Muscle of leg (tissue), 11 donors: ENCODE data around the gene TUBG2. TPM values are rescaled to one million over a fixed set of nuclear protein-coding genes. Genes with fewer than 3 reads are reported as not detected.
"Not testable (repeated sequence)": the region's sequence is repeated elsewhere in the genome, so short reads cannot be mapped to it uniquely, and the experiment has no call there.

Experiments
- DNase-seq: peaks from one replicate; pipeline ENCODE4 v3.0.0; 2013
- H3K27ac ChIP-seq: one replicate; pipeline ENCODE4 v1.5.1; 2013; ENCODE audit warnings: mild to moderate bottlenecking, low read length, control low read depth
- H3K27me3 ChIP-seq: one replicate; pipeline ENCODE4 v1.6.1; 2013; ENCODE audit warnings: low read length; ENCODE audit not compliant: control insufficient read depth, insufficient read depth
- H3K36me3 ChIP-seq: one replicate; pipeline ENCODE4 v1.6.1; 2013; ENCODE audit warnings: low read length; ENCODE audit not compliant: control insufficient read depth, insufficient read depth
- H3K4me1 ChIP-seq: one replicate; pipeline ENCODE4 v1.6.1; 2013; ENCODE audit warnings: low read length; ENCODE audit not compliant: control insufficient read depth, insufficient read depth
- H3K4me3 ChIP-seq: one replicate; pipeline ENCODE4 v1.5.1; 2013; ENCODE audit warnings: low read length, control low read depth
- H3K9me3 ChIP-seq: replicated peaks from 2 replicates; pipeline ENCODE4 v1.6.1; 2013; ENCODE audit warnings: low read depth, low read length; ENCODE audit not compliant: control insufficient read depth
- WGBS: methylation state at CpG from one replicate; pipeline ENCODE4 v1.1.5; 2013; ENCODE audit warnings: missing lambda C conversion rate; ENCODE audit not compliant: insufficient coverage; 5-methylcytosine and 5-hydroxymethylcytosine counted together
- polyA plus RNA-seq, 8 donors: library from polyadenylated mRNA; unstranded; fragments of 120-200 nt; gene quantifications; one replicate each; pipeline versions ENCODE4 v1.2.1 to v1.2.3, GENCODE V29; 2013; ENCODE audit warnings: inconsistent platforms in 1 of 8, low replicate concordance in 1 of 8; ENCODE audit not compliant: insufficient read length in 8 of 8, insufficient read depth in 1 of 8
- total RNA-seq: library from RNA; stranded (reverse); fragments of 120-200 nt; gene quantifications from one replicate; pipeline ENCODE4 v1.2.4, GENCODE V29; 2013

TUBG2 gene
- total and polyA plus RNA-seq, 9 donors, result 8.7 to 19.2 (median 14.1) TPM

DNA sequence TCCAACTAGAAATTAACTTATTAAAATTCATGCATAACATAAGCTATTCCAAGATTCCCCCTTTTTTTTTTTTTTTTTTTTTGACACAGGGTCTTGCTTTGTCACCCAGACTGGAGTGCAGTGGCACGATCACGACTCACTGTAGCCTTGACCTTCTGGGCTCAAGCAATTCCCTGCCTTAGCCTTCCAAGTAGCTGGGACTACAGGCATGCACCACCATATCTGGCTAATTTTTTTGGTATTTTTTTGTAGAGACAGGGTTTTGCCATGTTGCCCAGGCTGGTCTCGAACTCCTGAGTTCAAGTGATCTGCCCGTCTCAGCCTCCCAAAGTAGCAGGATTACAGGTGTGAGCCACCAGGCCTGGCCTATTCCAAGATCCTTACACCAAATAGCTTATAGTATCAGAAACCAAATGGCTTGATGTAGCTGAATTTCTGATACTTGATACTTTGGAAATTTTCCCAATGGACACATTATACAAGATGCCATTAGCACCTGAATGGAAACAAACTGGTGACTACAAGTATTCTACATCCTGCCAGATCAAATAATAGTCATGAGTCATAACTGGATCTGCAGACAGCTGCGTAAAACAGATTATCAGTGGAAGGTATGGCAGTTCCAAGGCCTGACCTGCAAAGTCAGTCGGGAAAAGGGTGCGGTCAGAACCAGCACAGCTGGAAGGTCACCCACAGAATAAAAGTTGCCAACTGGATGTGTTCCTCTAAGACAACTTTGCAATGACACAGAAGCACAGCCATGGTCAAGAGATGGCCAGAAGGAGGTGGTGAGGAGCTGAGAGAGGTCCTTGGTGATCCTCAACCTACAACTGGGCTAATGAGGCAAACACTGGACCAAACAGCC, 35.1 kb upstream of the TUBG2 start:
- DNase-seq, result no peak
- WGBS, result 77% methylated on average over 7 of the region's 7 CpGs
- Histone ChIP-seq H3K4me3 (no peak overlapping the region), H3K27me3 (no peaks in the 10 kb centered on the region), H3K9me3 (no peaks in the 10 kb centered on the region), H3K27ac (no peak overlapping the region), H3K4me1 (peaks cover 2% of the 10 kb centered on the region), H3K36me3 (no peaks in the 10 kb centered on the region)

DNA sequence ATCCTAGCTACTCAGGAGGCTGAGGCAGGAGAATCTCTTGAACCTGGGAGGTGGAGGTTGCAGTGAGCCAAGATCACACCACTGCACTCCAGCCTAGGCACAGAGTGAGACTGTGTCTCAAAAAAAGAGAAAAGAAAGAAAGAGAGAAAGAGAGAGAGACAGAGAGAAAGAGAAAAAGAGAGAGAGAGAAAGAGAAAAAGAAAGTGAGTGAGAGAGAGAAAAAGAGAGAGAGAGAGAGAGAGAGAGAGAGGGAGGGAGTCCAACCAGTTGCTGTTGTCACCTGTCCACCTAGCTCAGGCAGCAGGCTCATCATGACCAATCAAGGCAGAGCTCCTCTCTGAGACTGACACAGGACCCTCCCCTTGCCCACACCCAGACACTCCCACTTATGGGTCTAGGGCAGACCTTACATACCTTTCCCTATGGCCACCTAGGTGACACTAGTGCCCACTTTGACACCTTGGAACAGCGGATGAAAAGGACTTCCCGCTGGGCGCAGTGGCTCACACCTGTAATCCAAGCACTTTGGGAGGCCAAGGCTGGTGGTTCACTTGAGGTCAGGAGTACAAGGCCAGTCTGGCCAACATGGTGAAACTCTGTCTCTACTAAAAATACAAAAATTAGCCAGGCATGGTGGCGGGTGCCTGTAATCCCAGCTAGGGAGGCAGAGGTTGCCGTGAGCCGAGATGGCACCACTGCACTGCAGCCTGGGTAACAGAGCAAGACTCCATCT, 31.9 kb upstream of the TUBG2 start:
- WGBS, result no CpG with 5 or more reads among the region's 6 CpGs
- not testable (repeated sequence) for H3K27me3 ChIP-seq, DNase-seq, H3K4me3 ChIP-seq, H3K9me3 ChIP-seq, H3K4me1 ChIP-seq, H3K36me3 ChIP-seq, H3K27ac ChIP-seq

DNA sequence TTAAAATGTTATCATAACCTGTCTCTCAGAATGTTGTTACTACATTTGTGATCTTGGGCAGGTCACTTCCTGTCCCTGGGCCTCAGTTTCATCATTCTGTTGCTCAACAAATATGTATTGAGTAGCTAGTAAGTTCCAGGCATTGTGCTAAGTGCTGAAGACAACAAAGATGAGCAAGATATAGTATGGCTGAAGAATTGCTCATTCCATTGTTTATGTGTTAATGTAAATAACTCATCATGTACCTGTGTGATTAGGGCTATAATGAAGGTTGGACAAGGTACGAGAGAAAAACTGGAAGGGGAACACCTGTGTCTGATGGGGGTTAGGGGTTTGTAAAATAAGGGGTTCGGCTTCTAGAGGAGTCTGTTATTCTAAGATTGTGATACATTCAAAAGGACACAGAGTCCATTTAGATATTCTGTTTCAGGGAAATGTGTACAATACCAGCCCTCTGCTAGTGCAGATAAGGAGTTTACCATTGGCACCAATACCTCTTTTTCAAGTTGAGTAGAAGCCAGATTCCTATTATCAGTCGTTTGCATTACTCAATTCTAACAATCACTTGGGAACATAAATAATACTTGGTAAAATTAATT, 29.6 kb upstream of the TUBG2 start:
- Histone ChIP-seq H3K27ac (no peak overlapping the region), H3K27me3 (no peaks in the 10 kb centered on the region), H3K9me3 (no peaks in the 10 kb centered on the region), H3K4me3 (no peak overlapping the region), H3K4me1 (no peaks in the 10 kb centered on the region), H3K36me3 (no peaks in the 10 kb centered on the region)
- WGBS, result 100% methylated on average over 2 of the region's 3 CpGs
- DNase-seq, result no peak

DNA sequence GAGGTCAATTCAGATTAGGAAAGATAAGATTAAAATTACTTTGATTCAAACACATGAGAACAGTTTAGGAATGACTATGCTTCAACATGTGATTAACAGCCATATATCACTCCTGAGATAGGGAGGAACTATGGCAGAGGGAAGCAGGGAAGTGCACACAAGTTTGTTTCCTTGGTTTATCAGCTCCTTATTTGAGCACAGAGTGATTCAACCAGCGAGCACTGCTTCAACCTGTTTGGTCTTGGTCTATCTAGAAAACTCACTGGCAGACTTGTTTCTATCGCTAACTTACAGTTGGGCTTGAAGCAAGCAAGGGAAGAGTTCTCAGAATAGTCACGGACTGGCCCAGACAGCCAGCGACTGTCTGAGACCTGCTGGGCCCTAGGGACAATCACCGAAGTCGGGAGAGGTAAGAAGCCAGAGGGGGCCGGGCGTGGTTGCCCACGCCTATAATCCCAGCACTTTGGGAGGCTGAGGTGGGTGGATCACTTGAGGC, 26.1 kb upstream of the TUBG2 start:
- no peaks in the 10 kb centered on the region for H3K4me1 ChIP-seq
- H3K9me3 ChIP-seq, result no peaks in the 10 kb centered on the region
- DNase-seq, result no peak
- H3K27me3 ChIP-seq, result peaks cover 2% of the 10 kb centered on the region
- 64% methylated on average over 6 of the region's 9 CpGs for WGBS
- no peak overlapping the region for H3K27ac ChIP-seq
- H3K4me3 ChIP-seq, result no peak overlapping the region
- H3K36me3 ChIP-seq, result no peaks in the 10 kb centered on the region

DNA sequence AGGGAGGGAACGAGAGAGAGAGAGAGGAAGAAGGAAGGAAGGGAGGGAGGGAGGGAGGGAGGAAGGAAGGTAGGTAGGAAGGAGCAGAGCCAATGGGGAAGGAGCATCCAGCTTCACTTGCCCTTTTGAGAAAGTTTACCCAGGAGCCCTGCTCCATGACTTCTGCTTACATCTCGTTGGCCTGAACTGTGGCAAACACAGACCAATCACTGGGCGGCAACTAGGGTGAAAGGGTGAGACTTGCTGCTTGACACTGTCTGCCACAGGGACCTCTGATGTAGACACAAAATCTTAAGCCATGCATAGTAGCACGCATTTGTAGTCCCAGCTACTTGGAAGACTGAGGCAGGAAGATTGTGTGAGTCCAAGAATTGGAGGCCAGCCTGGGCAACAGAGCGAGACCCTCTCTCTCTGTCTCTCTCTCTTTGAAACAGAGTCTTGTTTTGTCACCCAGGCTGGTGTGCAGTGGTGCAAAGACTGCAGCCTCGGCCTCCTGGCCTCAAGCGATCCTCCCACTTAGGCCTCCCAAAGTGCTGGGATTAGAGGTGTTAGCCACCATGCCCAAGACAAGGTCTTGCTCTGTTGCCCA, 19.5 kb upstream of the TUBG2 start:
- no peak overlapping the region for H3K27ac ChIP-seq
- WGBS, result 60% methylated on average over 3 of the region's 7 CpGs
- no peaks in the 10 kb centered on the region for H3K9me3 ChIP-seq
- H3K4me3 ChIP-seq, result no peak overlapping the region
- no peak for DNase-seq
- no peaks in the 10 kb centered on the region for H3K36me3 ChIP-seq
- peaks cover 2% of the 10 kb centered on the region for H3K27me3 ChIP-seq
- no peaks in the 10 kb centered on the region for H3K4me1 ChIP-seq

DNA sequence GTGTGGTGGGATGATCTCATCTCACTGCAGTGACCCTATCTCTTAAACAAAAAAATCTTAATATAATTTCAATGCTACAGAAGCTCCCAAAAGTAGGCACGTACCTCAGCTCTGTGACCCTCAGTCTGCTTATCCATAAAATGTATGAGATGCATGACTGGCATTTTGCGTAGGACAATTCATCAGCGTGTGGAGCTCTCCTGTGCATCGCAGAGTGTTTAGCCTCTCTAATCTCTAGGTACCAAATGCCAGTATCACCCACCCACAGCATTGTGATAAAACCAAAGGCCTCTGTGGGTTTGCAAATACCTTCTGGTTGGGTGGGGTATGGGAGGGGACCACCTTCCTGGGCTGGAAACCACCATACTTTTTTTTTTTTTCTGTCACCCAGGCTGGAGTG, 19.0 kb upstream of the TUBG2 start:
- DNase-seq, result no peak
- WGBS, result no CpG with 5 or more reads among the region's 4 CpGs
- no peaks in the 10 kb centered on the region for H3K36me3 ChIP-seq
- no peaks in the 10 kb centered on the region for H3K4me1 ChIP-seq
- H3K4me3 ChIP-seq, result no peak overlapping the region
- H3K27ac ChIP-seq, result no peak overlapping the region
- no peaks in the 10 kb centered on the region for H3K9me3 ChIP-seq
- H3K27me3 ChIP-seq, result peaks cover 2% of the 10 kb centered on the region

DNA sequence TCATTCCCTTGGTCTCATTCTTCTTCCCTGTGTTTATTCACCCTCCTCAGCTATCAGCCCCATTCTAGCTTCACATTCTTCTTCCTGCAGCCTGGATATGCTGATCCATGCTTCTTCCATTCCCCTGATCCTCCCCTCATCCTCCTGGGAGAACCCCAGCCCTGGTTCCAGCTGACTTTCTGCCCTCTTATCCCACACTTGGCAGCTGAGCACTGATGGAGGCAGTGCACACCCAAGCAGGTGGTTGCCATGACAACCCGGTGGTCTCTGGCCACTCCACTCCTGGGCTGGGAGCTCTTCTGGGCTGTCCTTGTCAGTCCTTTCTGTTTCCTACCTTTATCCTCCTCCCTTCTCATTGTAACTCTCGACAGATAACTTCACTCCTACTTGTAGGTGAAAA, 16.7 kb upstream of the TUBG2 start:
- no peak for DNase-seq
- no peaks in the 10 kb centered on the region for H3K27me3 ChIP-seq
- WGBS, result 18% methylated on average over 2 of the region's 2 CpGs
- no peak overlapping the region for H3K27ac ChIP-seq
- H3K4me3 ChIP-seq, result no peak overlapping the region
- H3K36me3 ChIP-seq, result no peaks in the 10 kb centered on the region
- no peaks in the 10 kb centered on the region for H3K4me1 ChIP-seq
- no peaks in the 10 kb centered on the region for H3K9me3 ChIP-seq

DNA sequence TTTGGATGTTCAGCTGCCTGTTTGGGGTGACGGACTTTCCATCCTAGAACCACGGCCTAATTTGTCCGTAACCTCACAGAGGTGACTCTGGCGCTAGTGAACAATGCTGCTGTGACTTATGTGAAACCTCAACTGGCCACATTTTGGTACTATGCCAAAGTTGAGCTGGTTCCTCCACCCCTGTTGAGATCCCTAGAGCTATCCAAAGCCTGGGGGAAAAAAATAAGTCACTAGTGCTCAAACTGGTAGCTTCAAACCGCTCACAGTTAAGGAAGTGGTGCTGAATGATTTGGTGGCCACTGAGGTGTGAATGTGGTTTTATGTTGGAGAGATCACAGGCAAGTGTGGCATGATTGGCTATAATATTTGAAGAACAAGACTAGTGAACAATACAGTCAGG, 11.3 kb upstream of the TUBG2 start:
- H3K27ac ChIP-seq, result no peak overlapping the region
- H3K36me3 ChIP-seq, result no peaks in the 10 kb centered on the region
- H3K4me3 ChIP-seq, result no peak overlapping the region
- no peaks in the 10 kb centered on the region for H3K9me3 ChIP-seq
- WGBS, result 75% methylated on average over 5 of the region's 5 CpGs
- no peaks in the 10 kb centered on the region for H3K4me1 ChIP-seq
- no peaks in the 10 kb centered on the region for H3K27me3 ChIP-seq
- no peak for DNase-seq

DNA sequence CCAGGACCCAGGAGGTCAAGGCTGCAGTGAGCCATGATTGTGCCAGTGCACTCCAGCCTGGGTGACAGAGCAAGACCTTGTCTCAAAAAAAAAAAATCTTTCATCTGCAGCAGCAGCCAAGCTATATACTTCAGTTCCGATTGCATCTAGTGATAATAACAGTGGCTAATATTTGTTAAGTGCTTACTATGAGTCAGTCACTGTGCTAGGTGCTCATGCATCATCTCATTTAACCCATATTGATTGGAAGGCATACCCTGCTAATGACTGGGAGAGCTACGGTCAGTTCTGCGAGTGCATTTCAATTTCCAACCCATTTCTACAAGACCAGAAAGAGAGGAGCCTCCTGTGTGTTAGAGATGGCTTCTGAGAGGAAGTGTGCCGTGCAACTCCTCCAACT, 7.7 kb upstream of the TUBG2 start:
- Histone ChIP-seq H3K36me3 (no peaks in the 10 kb centered on the region), H3K27ac (no peak overlapping the region), H3K27me3 (peaks cover 7% of the 10 kb centered on the region), H3K4me3 (no peak overlapping the region), H3K4me1 (peaks cover 15% of the 10 kb centered on the region), H3K9me3 (no peaks in the 10 kb centered on the region)
- WGBS, result no CpG with 5 or more reads among the region's 4 CpGs
- no peak for DNase-seq
